Measurements from ENCODE around the gene BEND5.

DNA sequence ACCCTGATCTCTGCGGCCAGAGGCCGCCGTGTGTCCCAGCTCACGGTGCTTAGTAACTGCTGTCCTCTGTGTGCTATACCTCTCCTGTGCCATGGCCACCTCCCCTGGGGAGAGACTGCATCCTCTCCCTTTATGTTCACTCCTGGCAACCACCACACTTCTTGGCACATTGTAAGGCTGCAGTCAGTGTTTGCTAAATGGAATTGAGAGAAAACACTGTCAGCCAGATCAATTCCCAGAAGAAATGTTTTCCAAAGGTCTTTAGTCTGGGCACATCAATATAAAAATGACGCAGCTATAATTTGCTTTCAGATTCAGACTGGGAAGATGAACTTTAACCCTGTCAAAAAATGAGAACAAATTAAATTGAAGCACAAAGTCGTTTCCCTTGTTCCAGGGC lies 96.8 kb downstream of the BEND5 start:
- TF ChIP-seq, protein P1, sequence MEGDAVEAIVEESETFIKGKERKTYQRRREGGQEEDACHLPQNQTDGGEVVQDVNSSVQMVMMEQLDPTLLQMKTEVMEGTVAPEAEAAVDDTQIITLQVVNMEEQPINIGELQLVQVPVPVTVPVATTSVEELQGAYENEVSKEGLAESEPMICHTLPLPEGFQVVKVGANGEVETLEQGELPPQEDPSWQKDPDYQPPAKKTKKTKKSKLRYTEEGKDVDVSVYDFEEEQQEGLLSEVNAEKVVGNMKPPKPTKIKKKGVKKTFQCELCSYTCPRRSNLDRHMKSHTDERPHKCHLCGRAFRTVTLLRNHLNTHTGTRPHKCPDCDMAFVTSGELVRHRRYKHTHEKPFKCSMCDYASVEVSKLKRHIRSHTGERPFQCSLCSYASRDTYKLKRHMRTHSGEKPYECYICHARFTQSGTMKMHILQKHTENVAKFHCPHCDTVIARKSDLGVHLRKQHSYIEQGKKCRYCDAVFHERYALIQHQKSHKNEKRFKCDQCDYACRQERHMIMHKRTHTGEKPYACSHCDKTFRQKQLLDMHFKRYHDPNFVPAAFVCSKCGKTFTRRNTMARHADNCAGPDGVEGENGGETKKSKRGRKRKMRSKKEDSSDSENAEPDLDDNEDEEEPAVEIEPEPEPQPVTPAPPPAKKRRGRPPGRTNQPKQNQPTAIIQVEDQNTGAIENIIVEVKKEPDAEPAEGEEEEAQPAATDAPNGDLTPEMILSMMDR (IDR thresholded peaks at IDR 0.05; ENCODE audit: low read length), result no peak
- no peak for TF ChIP-seq EZH2 (IDR thresholded peaks at IDR 0.05; ENCODE audit: borderline replicate concordance, low read length)

All from OCI-LY1 (cell line).